Measurements from ENCODE around the gene RFK.

The RFK gene

GRCh38 chr9:76394960-76395252 lies 680 bp upstream of the RFK start:
- Histone ChIP-seq H2BK12ac (ENCODE audit: low read length) (no peak overlapping the region), H2BK120ac (ENCODE audit: low read depth, low read length) (peak overlapping the region; percentile 9), H3K4me3 (ENCODE audit: low read length in 2 of 2) (peak overlapping the region; percentile 82 to 98), H3K79me1 (ENCODE audit: low read depth, low read length) (no peaks in the 10 kb centered on the region), H3K18ac (ENCODE audit: low read length) (peak overlapping the region; percentile 65), H3K27ac (replicated peaks; ENCODE audit: low read length) (peak overlapping the region; percentile 77), H4K8ac (ENCODE audit: low read depth, low read length) (no peak overlapping the region), H2BK15ac (ENCODE audit: low read length) (no peak overlapping the region), H3K27me3 (ENCODE audit: control insufficient read depth in 3 of 3, insufficient read depth in 3 of 3, low read depth in 1 of 3, low read length in 3 of 3) (no peaks in the 10 kb centered on the region), H3K4me1 (ENCODE audit: control insufficient read depth in 2 of 2, insufficient read depth in 1 of 2, low read depth in 1 of 2, low read length in 2 of 2) (peaks cover 0 to 5% of the 10 kb centered on the region in 2 donors), H3K4me2 (ENCODE audit: insufficient read depth, low read length, poor library complexity, severe bottlenecking) (peak overlapping the region; percentile 81), H3K14ac (ENCODE audit: low read length) (no peak overlapping the region), H3K9me3 (replicated peaks in 1 of 2; ENCODE audit: control insufficient read depth in 2 of 2, insufficient read depth in 1 of 2, low read depth in 1 of 2, low read length in 2 of 2) (peaks cover 3 to 7% of the 10 kb centered on the region in 2 donors), H2BK5ac (ENCODE audit: low read length) (no peak overlapping the region), H3K9ac (ENCODE audit: low read depth, low read length, poor library complexity) (peak overlapping the region; percentile 46), H3K4ac (ENCODE audit: low read length) (no peak overlapping the region), H3K36me3 (replicated peaks in 1 of 2; ENCODE audit: control insufficient read depth in 2 of 2, insufficient read depth in 2 of 2, low read length in 2 of 2) (peaks cover 0 to 18% of the 10 kb centered on the region in 2 donors), H2AFZ (ENCODE audit: low read length) (peak overlapping the region; percentile 90), H4K91ac (ENCODE audit: low read depth, low read length, poor library complexity) (no peak overlapping the region), H3K23ac (ENCODE audit: low read depth, low read length, poor library complexity) (no peak overlapping the region), H2AK5ac (ENCODE audit: low read depth, low read length) (no peak overlapping the region)
- WGBS, 2 donors (ENCODE audit: extremely low coverage in 2 of 2, insufficient read length in 2 of 2, insufficient replicate concordance in 1 of 2): no CpG with 5 or more reads among the region's 11 CpGs
- DNase-seq (ENCODE audit: low spot score): no peak

GRCh38 chr9:76390656-76391055 lies 3.6 kb downstream of the RFK start:
- no peak for DNase-seq (ENCODE audit: low spot score)
- H3K4ac ChIP-seq (ENCODE audit: low read length): no peak overlapping the region
- H3K23ac ChIP-seq (ENCODE audit: low read depth, low read length, poor library complexity): no peak overlapping the region
- peaks cover 0 to 5% of the 10 kb centered on the region in 2 donors for H3K4me1 ChIP-seq (ENCODE audit: control insufficient read depth in 2 of 2, insufficient read depth in 1 of 2, low read depth in 1 of 2, low read length in 2 of 2)
- peaks cover 3 to 44% of the 10 kb centered on the region in 2 donors for H3K36me3 ChIP-seq (replicated peaks in 1 of 2; ENCODE audit: control insufficient read depth in 2 of 2, insufficient read depth in 2 of 2, low read length in 2 of 2)
- H3K27me3 ChIP-seq (ENCODE audit: control insufficient read depth in 3 of 3, insufficient read depth in 3 of 3, low read depth in 1 of 3, low read length in 3 of 3): no peaks in the 10 kb centered on the region
- no peak overlapping the region for H3K4me3 ChIP-seq (ENCODE audit: low read length in 2 of 2)
- no peak overlapping the region for H2BK120ac ChIP-seq (ENCODE audit: low read depth, low read length)
- no peak overlapping the region for H2AK5ac ChIP-seq (ENCODE audit: low read depth, low read length)
- no peak overlapping the region for H3K4me2 ChIP-seq (ENCODE audit: insufficient read depth, low read length, poor library complexity, severe bottlenecking)
- H3K27ac ChIP-seq (replicated peaks; ENCODE audit: low read length): no peak overlapping the region
- H2BK15ac ChIP-seq (ENCODE audit: low read length): no peak overlapping the region
- H2AFZ ChIP-seq (ENCODE audit: low read length): no peak overlapping the region
- no peak overlapping the region for H3K14ac ChIP-seq (ENCODE audit: low read length)
- no peak overlapping the region for H3K18ac ChIP-seq (ENCODE audit: low read length)
- H4K8ac ChIP-seq (ENCODE audit: low read depth, low read length): no peak overlapping the region
- no peak overlapping the region for H4K91ac ChIP-seq (ENCODE audit: low read depth, low read length, poor library complexity)
- peaks cover 3 to 7% of the 10 kb centered on the region in 2 donors for H3K9me3 ChIP-seq (replicated peaks in 1 of 2; ENCODE audit: control insufficient read depth in 2 of 2, insufficient read depth in 1 of 2, low read depth in 1 of 2, low read length in 2 of 2)
- H2BK12ac ChIP-seq (ENCODE audit: low read length): no peak overlapping the region
- H3K9ac ChIP-seq (ENCODE audit: low read depth, low read length, poor library complexity): no peak overlapping the region
- H2BK5ac ChIP-seq (ENCODE audit: low read length): no peak overlapping the region
- no peaks in the 10 kb centered on the region for H3K79me1 ChIP-seq (ENCODE audit: low read depth, low read length)
- WGBS, 2 donors (ENCODE audit: extremely low coverage in 2 of 2, insufficient read length in 2 of 2, insufficient replicate concordance in 1 of 2): no CpG with 5 or more reads among the region's 1 CpG

GRCh38 chr9:76379494-76379893 lies 14.7 kb downstream of the RFK start:
- no peak overlapping the region for H3K4me2 ChIP-seq (ENCODE audit: insufficient read depth, low read length, poor library complexity, severe bottlenecking)
- H3K9ac ChIP-seq (ENCODE audit: low read depth, low read length, poor library complexity): no peak overlapping the region
- H2BK15ac ChIP-seq (ENCODE audit: low read length): no peak overlapping the region
- no peaks in the 10 kb centered on the region for H3K79me1 ChIP-seq (ENCODE audit: low read depth, low read length)
- H4K8ac ChIP-seq (ENCODE audit: low read depth, low read length): no peak overlapping the region
- H4K91ac ChIP-seq (ENCODE audit: low read depth, low read length, poor library complexity): no peak overlapping the region
- no peak overlapping the region for H3K14ac ChIP-seq (ENCODE audit: low read length)
- H2AFZ ChIP-seq (ENCODE audit: low read length): no peak overlapping the region
- H2BK12ac ChIP-seq (ENCODE audit: low read length): no peak overlapping the region
- no peak overlapping the region for H3K4ac ChIP-seq (ENCODE audit: low read length)
- no peak overlapping the region for H3K18ac ChIP-seq (ENCODE audit: low read length)
- H2AK5ac ChIP-seq (ENCODE audit: low read depth, low read length): no peak overlapping the region
- WGBS, 2 donors (ENCODE audit: extremely low coverage in 2 of 2, insufficient read length in 2 of 2, insufficient replicate concordance in 1 of 2): no CpG with 5 or more reads among the region's 2 CpGs
- no peak for DNase-seq (ENCODE audit: low spot score)
- H3K36me3 ChIP-seq (replicated peaks in 1 of 2; ENCODE audit: control insufficient read depth in 2 of 2, insufficient read depth in 2 of 2, low read length in 2 of 2): no peaks in the 10 kb centered on the region
- no peak overlapping the region for H2BK5ac ChIP-seq (ENCODE audit: low read length)
- H3K4me1 ChIP-seq (ENCODE audit: control insufficient read depth in 2 of 2, insufficient read depth in 1 of 2, low read depth in 1 of 2, low read length in 2 of 2): peaks cover 2 to 6% of the 10 kb centered on the region in 2 donors
- H3K23ac ChIP-seq (ENCODE audit: low read depth, low read length, poor library complexity): no peak overlapping the region
- no peaks in the 10 kb centered on the region for H3K9me3 ChIP-seq (replicated peaks in 1 of 2; ENCODE audit: control insufficient read depth in 2 of 2, insufficient read depth in 1 of 2, low read depth in 1 of 2, low read length in 2 of 2)
- no peak overlapping the region for H2BK120ac ChIP-seq (ENCODE audit: low read depth, low read length)
- H3K4me3 ChIP-seq (ENCODE audit: low read length in 2 of 2): no peak overlapping the region
- no peak overlapping the region for H3K27ac ChIP-seq (replicated peaks; ENCODE audit: low read length)
- H3K27me3 ChIP-seq (ENCODE audit: control insufficient read depth in 3 of 3, insufficient read depth in 3 of 3, low read depth in 1 of 3, low read length in 3 of 3): no peaks in the 10 kb centered on the region

DNA sequence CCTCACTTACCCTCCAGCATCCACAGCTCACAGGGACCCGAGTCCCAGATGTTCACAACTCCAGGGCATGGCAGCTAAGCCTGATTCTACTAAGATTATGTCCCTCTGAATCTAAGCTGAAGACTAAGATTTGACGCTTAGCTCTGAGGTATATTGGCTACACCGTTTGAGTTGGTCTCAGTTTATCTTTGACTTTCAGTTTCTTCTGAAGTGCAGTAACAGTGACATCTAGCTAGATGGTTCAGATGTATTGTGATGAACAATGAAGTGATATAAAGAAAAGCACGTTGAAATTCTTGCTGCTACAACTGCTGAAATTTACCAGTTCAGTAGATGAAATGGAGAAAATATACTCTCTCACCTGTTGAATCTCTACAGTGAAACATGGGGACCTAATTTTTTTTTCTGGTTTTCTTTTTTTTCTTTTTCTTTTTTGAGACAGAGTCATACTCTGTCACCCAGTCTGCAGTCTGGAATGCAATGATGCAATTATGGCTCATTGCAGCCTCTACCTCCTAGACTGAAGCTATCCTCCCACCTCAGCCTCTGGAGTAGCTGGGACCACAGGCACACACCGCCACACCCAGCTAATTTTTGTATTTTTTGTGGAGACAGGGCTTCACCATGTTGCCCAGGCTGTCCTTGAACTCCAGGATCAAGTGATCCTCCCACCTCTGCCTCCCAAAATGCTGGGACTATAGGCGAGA lies 15.7 kb downstream of the RFK start:
- Histone ChIP-seq H2BK15ac (ENCODE audit: low read length) (no peak overlapping the region), H2AFZ (ENCODE audit: low read length) (no peak overlapping the region), H3K4me2 (ENCODE audit: insufficient read depth, low read length, poor library complexity, severe bottlenecking) (no peak overlapping the region), H3K4me3 (ENCODE audit: low read length in 2 of 2) (no peak overlapping the region), H3K23ac (ENCODE audit: low read depth, low read length, poor library complexity) (no peak overlapping the region), H3K9me3 (replicated peaks in 1 of 2; ENCODE audit: control insufficient read depth in 2 of 2, insufficient read depth in 1 of 2, low read depth in 1 of 2, low read length in 2 of 2) (no peaks in the 10 kb centered on the region), H2BK12ac (ENCODE audit: low read length) (no peak overlapping the region), H4K91ac (ENCODE audit: low read depth, low read length, poor library complexity) (no peak overlapping the region), H3K27me3 (ENCODE audit: control insufficient read depth in 3 of 3, insufficient read depth in 3 of 3, low read depth in 1 of 3, low read length in 3 of 3) (no peaks in the 10 kb centered on the region), H3K79me1 (ENCODE audit: low read depth, low read length) (no peaks in the 10 kb centered on the region), H4K8ac (ENCODE audit: low read depth, low read length) (no peak overlapping the region), H3K4me1 (ENCODE audit: control insufficient read depth in 2 of 2, insufficient read depth in 1 of 2, low read depth in 1 of 2, low read length in 2 of 2) (peaks cover 2 to 6% of the 10 kb centered on the region in 2 donors), H3K14ac (ENCODE audit: low read length) (no peak overlapping the region), H2BK120ac (ENCODE audit: low read depth, low read length) (no peak overlapping the region), H3K18ac (ENCODE audit: low read length) (no peak overlapping the region), H2AK5ac (ENCODE audit: low read depth, low read length) (no peak overlapping the region), H3K9ac (ENCODE audit: low read depth, low read length, poor library complexity) (no peak overlapping the region), H2BK5ac (ENCODE audit: low read length) (no peak overlapping the region), H3K36me3 (replicated peaks in 1 of 2; ENCODE audit: control insufficient read depth in 2 of 2, insufficient read depth in 2 of 2, low read length in 2 of 2) (no peaks in the 10 kb centered on the region), H3K4ac (ENCODE audit: low read length) (no peak overlapping the region), H3K27ac (replicated peaks; ENCODE audit: low read length) (no peak overlapping the region)
- DNase-seq (ENCODE audit: low spot score): no peak
- WGBS, 2 donors (ENCODE audit: extremely low coverage in 2 of 2, insufficient read length in 2 of 2, insufficient replicate concordance in 1 of 2): no CpG with 5 or more reads among the region's 6 CpGs

Measured in neuronal stem cell (in vitro differentiated cells).